Mucosa of descending colon (tissue), 3 donors: ENCODE measurements around the gene RASD2. TPM values are rescaled to one million over a fixed set of nuclear protein-coding genes. Genes with fewer than 3 reads are reported as not detected.

Experiments used
- ATAC-seq: fragments of 200-7000 bp; cut with Tn5 transposase; one replicate; pipeline ENCODE4 v1.9.1; 2020; ENCODE audit warnings: mild to moderate bottlenecking, moderate library complexity
- DNase-seq, 3 donors: peaks; one replicate each; pipeline ENCODE4 v3.0.0-alpha.2; 2020
- H3K36me3 ChIP-seq: fragments of 200-600 bp; one replicate; pipeline ENCODE4 v1.8.0; 2021; ENCODE audit warnings: low read depth, mild to moderate bottlenecking
- H3K4me1 ChIP-seq: fragments of 200-600 bp; one replicate; pipeline ENCODE4 v1.8.0; 2021; ENCODE audit warnings: low read depth, mild to moderate bottlenecking
- H3K4me3 ChIP-seq: fragments of 200-600 bp; one replicate; pipeline ENCODE4 v1.8.0; 2021; ENCODE audit warnings: mild to moderate bottlenecking
- H3K9me3 ChIP-seq: fragments of 200-600 bp; one replicate; pipeline ENCODE4 v1.8.0; 2021; ENCODE audit warnings: mild to moderate bottlenecking
- intact Hi-C, 2 donors: fragments of 100-400 bp; cut with DNase I in 1 of 2; cut with micrococcal nuclease in 1 of 2; formaldehyde crosslinking; loops; one replicate each; pipeline versions ENCODE4 v1.11.0 to v1.11.1; 2022; cut with DNase I, micrococcal nuclease
- total RNA-seq, 3 donors: library from RNA; stranded (reverse); fragmentation: NEBNext Ultra II Directional in 2 of 3; extraction: Animal tissue kit (Norgen Biotek cat#: 25700) in 2 of 3; gene quantifications; one replicate each; pipeline versions ENCODE4 v1.2.1 to v1.2.4, GENCODE V29; 2021 to 2023
- TF ChIP-seq, protein P1 (sequence below): fragments of 200-600 bp; IDR thresholded peaks from one replicate; pipeline ENCODE4 v1.8.0; 2022; ENCODE audit warnings: antibody characterized with exemption, mild to moderate bottlenecking
- donor health status: DM: no; HTN: no; CAD: no; lungs with moderate emphysema.
- donor health status: DM: no; HTN: no; CAD: no.
- donor health status: DM: no; HTN: yes; CAD: no.

The RASD2 gene
- total RNA-seq, 3 donors from 2014 or later, result 11.7 to 34.0 (median 19.2) TPM

GRCh38 chr22:35601743-35602615 lies 61.3 kb downstream of the RASD2 start:
- peak; percentile 34 for ATAC-seq
- intact Hi-C loops, result no loop called here
- Histone ChIP-seq H3K4me3 (no peak overlapping the region), H3K9me3 (no peaks in the 10 kb centered on the region), H3K4me1 (no peaks in the 10 kb centered on the region), H3K36me3 (no peaks in the 10 kb centered on the region)
- TF ChIP-seq, protein P1, sequence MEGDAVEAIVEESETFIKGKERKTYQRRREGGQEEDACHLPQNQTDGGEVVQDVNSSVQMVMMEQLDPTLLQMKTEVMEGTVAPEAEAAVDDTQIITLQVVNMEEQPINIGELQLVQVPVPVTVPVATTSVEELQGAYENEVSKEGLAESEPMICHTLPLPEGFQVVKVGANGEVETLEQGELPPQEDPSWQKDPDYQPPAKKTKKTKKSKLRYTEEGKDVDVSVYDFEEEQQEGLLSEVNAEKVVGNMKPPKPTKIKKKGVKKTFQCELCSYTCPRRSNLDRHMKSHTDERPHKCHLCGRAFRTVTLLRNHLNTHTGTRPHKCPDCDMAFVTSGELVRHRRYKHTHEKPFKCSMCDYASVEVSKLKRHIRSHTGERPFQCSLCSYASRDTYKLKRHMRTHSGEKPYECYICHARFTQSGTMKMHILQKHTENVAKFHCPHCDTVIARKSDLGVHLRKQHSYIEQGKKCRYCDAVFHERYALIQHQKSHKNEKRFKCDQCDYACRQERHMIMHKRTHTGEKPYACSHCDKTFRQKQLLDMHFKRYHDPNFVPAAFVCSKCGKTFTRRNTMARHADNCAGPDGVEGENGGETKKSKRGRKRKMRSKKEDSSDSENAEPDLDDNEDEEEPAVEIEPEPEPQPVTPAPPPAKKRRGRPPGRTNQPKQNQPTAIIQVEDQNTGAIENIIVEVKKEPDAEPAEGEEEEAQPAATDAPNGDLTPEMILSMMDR, result no peak
- DNase-seq, result no peak

Other genes starting within 250 kb of the RASD2 start
- gene TOM1, start 240.9 kb upstream of the RASD2 start, total RNA-seq, result 10 to 100 TPM; 59.8 to 74.7 (median 60.2) TPM
- 10 to 100 TPM; 33.8 to 71.4 (median 55.5) TPM for gene HMOX1, start 159.7 kb upstream of the RASD2 start, total RNA-seq
- gene MCM5, start 140.7 kb upstream of the RASD2 start, total RNA-seq, result 10 to 100 TPM; 18.5 to 45.2 (median 30.3) TPM
- 10 to 100 TPM in 2 of 3 donors, 1 to 10 TPM in 1; 2.1 to 17.2 (median 13.4) TPM for gene MB, start 76.5 kb downstream of the RASD2 start, total RNA-seq
- gene APOL6, start 107.6 kb downstream of the RASD2 start, total RNA-seq, result 10 to 100 TPM; 40.3 to 43.1 (median 42.1) TPM
- not detected for gene APOL5, start 177.0 kb downstream of the RASD2 start, total RNA-seq